NCI-H345 treated with DMSO at 0.1 percent for 48 hours (cell line): ENCODE data around the gene C1QTNF6.
"Not testable (repeated sequence)": the region's sequence is repeated elsewhere in the genome, so short reads cannot be mapped to it uniquely, and the experiment has no call there.

Experiments used
- DNase-seq: peaks from one replicate; lab custom pipeline; 2025; ENCODE audit not compliant: unreplicated experiment; lab: John Stamatoyannopoulos, UW

The C1QTNF6 gene

GRCh38 chr22:37177755-37178154 is 10.3 kb downstream of the C1QTNF6 start:
- no peak for DNase-seq

- DNase-seq, result no peak
These were observed 10.8 kb downstream of the C1QTNF6 start for GRCh38 chr22:37177221-37177620.

GRCh38 chr22:37176464-37177061 is 11.5 kb downstream of the C1QTNF6 start:
- no peak for DNase-seq

GRCh38 chr22:37175414-37176281 is 12.4 kb downstream of the C1QTNF6 start:
- DNase-seq, result no peak

- DNase-seq, result no peak
These were observed 13.1 kb downstream of the C1QTNF6 start for GRCh38 chr22:37174964-37175363.

- no peak for DNase-seq
These were observed 14.3 kb downstream of the C1QTNF6 start for GRCh38 chr22:37173709-37174108.

- no peak for DNase-seq
These were observed 15.5 kb downstream of the C1QTNF6 start for GRCh38 chr22:37172266-37173245.

- DNase-seq, result no peak
These were observed 16.4 kb downstream of the C1QTNF6 start for GRCh38 chr22:37171662-37172061.

- DNase-seq, result not testable (repeated sequence)
These were observed 17.2 kb downstream of the C1QTNF6 start for GRCh38 chr22:37170689-37171405.

GRCh38 chr22:37169947-37170688 is 17.9 kb downstream of the C1QTNF6 start:
- DNase-seq, result no peak

- no peak for DNase-seq
These were observed 18.6 kb downstream of the C1QTNF6 start for GRCh38 chr22:37169406-37169805.

- DNase-seq, result no peak
These were observed 19.9 kb downstream of the C1QTNF6 start for GRCh38 chr22:37167981-37168647.

- DNase-seq, result no peak
These were observed 20.7 kb downstream of the C1QTNF6 start for GRCh38 chr22:37167176-37167980.

GRCh38 chr22:37166675-37167066 is 21.4 kb downstream of the C1QTNF6 start:
- DNase-seq, result no peak

GRCh38 chr22:37165940-37166674 is 21.9 kb downstream of the C1QTNF6 start:
- DNase-seq, result no peak

- no peak for DNase-seq
These were observed 23.0 kb downstream of the C1QTNF6 start for GRCh38 chr22:37165066-37165465.

GRCh38 chr22:37164505-37164887 is 23.6 kb downstream of the C1QTNF6 start:
- DNase-seq, result no peak
